ENCODE measurements around the gene FOCAD. TPM values are rescaled to one million over a fixed set of nuclear protein-coding genes. Genes with fewer than 3 reads are reported as not detected.
"Not testable (repeated sequence)": the region's sequence is repeated elsewhere in the genome, so short reads cannot be mapped to it uniquely, and the experiment has no call there.

FOCAD gene
- total and polyA plus RNA-seq, 2 donors, result 7.8 to 84.3 TPM

- not testable (repeated sequence) for H3K36me3 ChIP-seq (ENCODE audit: insufficient read depth); H3K27ac ChIP-seq (ENCODE audit: low read depth); DNase-seq (ENCODE audit: extremely low spot score); H3K4me3 ChIP-seq (ENCODE audit: low read depth, low read length); H3K4me1 ChIP-seq (ENCODE audit: insufficient read depth)
- 52% methylated on average over 23 of the region's 27 CpGs for WGBS
Measured at GRCh38 chr9:20658246-20658667, 25.8 kb upstream of the FOCAD start.

- DNase-seq (ENCODE audit: extremely low spot score), result no peak
- Histone ChIP-seq H3K36me3 (ENCODE audit: insufficient read depth) (no peaks in the 10 kb centered on the region), H3K4me3 (ENCODE audit: low read depth, low read length) (peak overlapping the region; percentile 29), H3K4me1 (ENCODE audit: insufficient read depth) (no peaks in the 10 kb centered on the region), H3K27ac (ENCODE audit: low read depth) (no peak overlapping the region)
- 82% methylated on average over 13 of the region's 13 CpGs for WGBS
Measured at GRCh38 chr9:20658677-20659473, 25.2 kb upstream of the FOCAD start.

- Histone ChIP-seq H3K27ac (ENCODE audit: low read depth) (no peak overlapping the region), H3K4me1 (ENCODE audit: insufficient read depth) (no peaks in the 10 kb centered on the region), H3K36me3 (ENCODE audit: insufficient read depth) (no peaks in the 10 kb centered on the region), H3K4me3 (ENCODE audit: low read depth, low read length) (no peak overlapping the region)
- no peak for DNase-seq (ENCODE audit: extremely low spot score)
- 93% methylated on average over 2 of the region's 2 CpGs for WGBS
Measured at GRCh38 chr9:20659474-20659967, 24.5 kb upstream of the FOCAD start.

GRCh38 chr9:20662156-20662555 lies 21.9 kb upstream of the FOCAD start:
- WGBS, result 62% methylated on average over 3 of the region's 3 CpGs
- H3K4me3 ChIP-seq (ENCODE audit: low read depth, low read length), result no peak overlapping the region
- no peaks in the 10 kb centered on the region for H3K4me1 ChIP-seq (ENCODE audit: insufficient read depth)
- no peaks in the 10 kb centered on the region for H3K36me3 ChIP-seq (ENCODE audit: insufficient read depth)
- no peak overlapping the region for H3K27ac ChIP-seq (ENCODE audit: low read depth)
- no peak for DNase-seq (ENCODE audit: extremely low spot score)

- H3K27ac ChIP-seq (ENCODE audit: low read depth), result no peak overlapping the region
- no peak overlapping the region for H3K4me3 ChIP-seq (ENCODE audit: low read depth, low read length)
- no peaks in the 10 kb centered on the region for H3K36me3 ChIP-seq (ENCODE audit: insufficient read depth)
- 96% methylated on average over 2 of the region's 2 CpGs for WGBS
- no peaks in the 10 kb centered on the region for H3K4me1 ChIP-seq (ENCODE audit: insufficient read depth)
- DNase-seq (ENCODE audit: extremely low spot score), result no peak
Measured at GRCh38 chr9:20663133-20663532, 20.9 kb upstream of the FOCAD start.

- no peak for DNase-seq (ENCODE audit: extremely low spot score)
- Histone ChIP-seq H3K4me1 (ENCODE audit: insufficient read depth) (no peaks in the 10 kb centered on the region), H3K36me3 (ENCODE audit: insufficient read depth) (no peaks in the 10 kb centered on the region), H3K4me3 (ENCODE audit: low read depth, low read length) (no peak overlapping the region), H3K27ac (ENCODE audit: low read depth) (no peak overlapping the region)
- WGBS, result 90% methylated on average over 3 of the region's 3 CpGs
Measured at GRCh38 chr9:20664501-20664900, 19.6 kb upstream of the FOCAD start.

GRCh38 chr9:20670395-20670794 lies 13.7 kb upstream of the FOCAD start:
- no peaks in the 10 kb centered on the region for H3K36me3 ChIP-seq (ENCODE audit: insufficient read depth)
- no peak overlapping the region for H3K4me3 ChIP-seq (ENCODE audit: low read depth, low read length)
- no peak overlapping the region for H3K27ac ChIP-seq (ENCODE audit: low read depth)
- no peaks in the 10 kb centered on the region for H3K4me1 ChIP-seq (ENCODE audit: insufficient read depth)
- DNase-seq (ENCODE audit: extremely low spot score), result no peak
- WGBS, result 75% methylated on average over 6 of the region's 6 CpGs

GRCh38 chr9:20671635-20672034 lies 12.4 kb upstream of the FOCAD start:
- Histone ChIP-seq H3K4me1 (ENCODE audit: insufficient read depth) (no peaks in the 10 kb centered on the region), H3K27ac (ENCODE audit: low read depth) (no peak overlapping the region), H3K36me3 (ENCODE audit: insufficient read depth) (no peaks in the 10 kb centered on the region), H3K4me3 (ENCODE audit: low read depth, low read length) (no peak overlapping the region)
- WGBS, result 92% methylated on average over 4 of the region's 4 CpGs
- DNase-seq (ENCODE audit: extremely low spot score), result no peak

- not testable (repeated sequence) for H3K4me1 ChIP-seq (ENCODE audit: insufficient read depth); H3K4me3 ChIP-seq (ENCODE audit: low read depth, low read length); H3K36me3 ChIP-seq (ENCODE audit: insufficient read depth); H3K27ac ChIP-seq (ENCODE audit: low read depth); DNase-seq (ENCODE audit: extremely low spot score)
- WGBS, result 98% methylated on average over 10 of the region's 10 CpGs
Measured at GRCh38 chr9:20673537-20673936, 10.5 kb upstream of the FOCAD start.

GRCh38 chr9:20681467-20681866 lies 2.6 kb upstream of the FOCAD start:
- DNase-seq (ENCODE audit: extremely low spot score), result no peak
- WGBS, result 97% methylated on average over 2 of the region's 2 CpGs
- Histone ChIP-seq H3K4me3 (ENCODE audit: low read depth, low read length) (no peak overlapping the region), H3K36me3 (ENCODE audit: insufficient read depth) (no peaks in the 10 kb centered on the region), H3K4me1 (ENCODE audit: insufficient read depth) (no peaks in the 10 kb centered on the region), H3K27ac (ENCODE audit: low read depth) (no peak overlapping the region)

- Histone ChIP-seq H3K4me3 (ENCODE audit: low read depth, low read length) (peak overlapping the region; percentile 85), H3K36me3 (ENCODE audit: insufficient read depth) (no peaks in the 10 kb centered on the region), H3K4me1 (ENCODE audit: insufficient read depth) (no peaks in the 10 kb centered on the region), H3K27ac (ENCODE audit: low read depth) (peak overlapping the region; percentile 34)
- DNase-seq (ENCODE audit: extremely low spot score), result no peak
- WGBS, result 2% methylated on average over 27 of the region's 27 CpGs
Measured at GRCh38 chr9:20683351-20684034, 566 bp upstream of the FOCAD start.

GRCh38 chr9:20684875-20685696 lies 1.0 kb downstream of the FOCAD start:
- peak; percentile 43 for DNase-seq (ENCODE audit: extremely low spot score)
- no peaks in the 10 kb centered on the region for H3K4me1 ChIP-seq (ENCODE audit: insufficient read depth)
- peak overlapping the region; percentile 23 for H3K27ac ChIP-seq (ENCODE audit: low read depth)
- no peaks in the 10 kb centered on the region for H3K36me3 ChIP-seq (ENCODE audit: insufficient read depth)
- peak overlapping the region; percentile 85 for H3K4me3 ChIP-seq (ENCODE audit: low read depth, low read length)
- 2% methylated on average over 10 of the region's 10 CpGs for WGBS

GRCh38 chr9:20685769-20686168 lies 1.7 kb downstream of the FOCAD start:
- Histone ChIP-seq H3K4me1 (ENCODE audit: insufficient read depth) (no peaks in the 10 kb centered on the region), H3K27ac (ENCODE audit: low read depth) (peak overlapping the region; percentile 38), H3K4me3 (ENCODE audit: low read depth, low read length) (no peak overlapping the region), H3K36me3 (ENCODE audit: insufficient read depth) (no peaks in the 10 kb centered on the region)
- WGBS, result 71% methylated on average over 8 of the region's 8 CpGs
- DNase-seq (ENCODE audit: extremely low spot score), result no peak
